Skin of body (tissue), 2 donors: ENCODE measurements around the gene GADD45G. TPM values are rescaled to one million over a fixed set of nuclear protein-coding genes. Genes with fewer than 3 reads are reported as not detected.

Experiments
- DNase-seq: peaks from one replicate; lab custom pipeline; 2025; lab: John Stamatoyannopoulos, UW
- total RNA-seq: library from RNA; depleted of rRNA; stranded (reverse); fragments of >200 nt; gene quantifications from one replicate; pipeline ENCODE4 v1.2.3, GENCODE V29; 2014

The GADD45G gene
- total RNA-seq, 1 donor from 2014 or later: 8.3 TPM

DNA sequence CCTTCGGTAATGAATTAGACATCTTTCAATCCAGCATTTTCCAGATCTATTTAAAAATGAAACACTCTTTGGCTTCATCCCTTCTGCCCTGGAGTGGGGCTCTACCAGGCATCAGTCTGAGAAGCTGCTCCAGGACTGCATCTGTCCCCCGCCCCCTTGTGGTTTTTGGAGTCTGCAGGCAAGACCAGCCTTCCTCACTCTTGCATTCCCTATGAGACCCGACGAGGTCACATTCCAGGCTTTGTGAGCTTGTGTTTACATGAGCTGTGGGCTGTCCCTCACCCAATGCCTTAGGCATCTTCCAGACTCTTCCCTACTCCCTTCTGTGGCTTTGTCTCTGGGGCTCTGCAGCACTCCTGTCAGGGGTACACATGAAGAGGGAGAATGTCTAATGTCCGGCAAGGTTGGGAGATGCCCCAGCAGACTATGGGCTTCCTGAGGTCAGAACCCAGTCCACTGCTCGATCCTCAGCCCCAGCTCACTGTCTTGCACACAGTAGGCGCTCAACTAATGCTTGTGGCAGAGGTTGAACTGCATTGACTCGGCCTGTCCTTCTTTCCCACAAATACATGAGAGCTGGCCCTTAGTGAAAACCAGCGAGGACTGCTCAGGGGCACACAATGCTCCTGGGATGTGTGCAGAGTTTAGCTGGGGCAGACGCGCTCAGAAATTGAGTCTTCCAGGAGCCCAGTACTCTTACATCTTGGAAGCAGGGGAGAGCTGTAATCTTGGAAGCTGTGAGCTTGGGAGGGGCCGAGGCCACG, 11.7 kb upstream of the GADD45G start:
- no peak for DNase-seq

DNA sequence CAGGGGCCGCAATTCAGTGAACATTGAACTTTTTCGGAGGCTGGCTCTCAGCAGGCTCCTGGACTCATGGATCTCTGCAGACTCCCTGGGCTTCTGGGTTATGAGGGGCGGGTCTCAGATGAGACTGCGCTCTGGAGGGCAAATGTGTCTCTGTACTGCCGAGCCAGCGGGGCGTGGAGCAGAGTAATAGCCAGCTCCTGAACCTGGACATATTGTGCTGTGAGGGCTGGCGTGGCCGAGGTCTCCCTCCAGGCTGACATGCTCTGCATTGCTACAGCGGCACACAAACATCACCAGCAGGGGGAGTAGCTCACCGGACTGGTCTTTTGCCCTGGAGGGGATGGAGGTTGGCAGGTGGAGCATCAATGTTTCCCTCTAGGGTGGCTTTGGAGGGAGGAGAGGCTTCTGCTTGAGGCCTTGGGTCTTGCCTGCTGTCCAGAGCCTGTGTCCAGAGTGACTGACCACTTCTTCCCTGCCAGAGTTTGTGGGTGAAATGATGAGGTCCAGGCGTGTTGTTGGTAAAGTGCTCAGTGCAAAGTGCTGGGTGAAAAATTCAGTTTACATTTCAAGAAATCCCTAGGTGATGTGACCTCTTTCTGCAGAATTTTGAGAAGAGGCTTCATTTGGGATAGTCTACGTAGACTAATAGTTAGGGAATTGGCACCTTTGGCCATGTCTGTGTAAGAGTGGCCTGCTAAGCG, 10.9 kb upstream of the GADD45G start:
- DNase-seq: no peak

DNA sequence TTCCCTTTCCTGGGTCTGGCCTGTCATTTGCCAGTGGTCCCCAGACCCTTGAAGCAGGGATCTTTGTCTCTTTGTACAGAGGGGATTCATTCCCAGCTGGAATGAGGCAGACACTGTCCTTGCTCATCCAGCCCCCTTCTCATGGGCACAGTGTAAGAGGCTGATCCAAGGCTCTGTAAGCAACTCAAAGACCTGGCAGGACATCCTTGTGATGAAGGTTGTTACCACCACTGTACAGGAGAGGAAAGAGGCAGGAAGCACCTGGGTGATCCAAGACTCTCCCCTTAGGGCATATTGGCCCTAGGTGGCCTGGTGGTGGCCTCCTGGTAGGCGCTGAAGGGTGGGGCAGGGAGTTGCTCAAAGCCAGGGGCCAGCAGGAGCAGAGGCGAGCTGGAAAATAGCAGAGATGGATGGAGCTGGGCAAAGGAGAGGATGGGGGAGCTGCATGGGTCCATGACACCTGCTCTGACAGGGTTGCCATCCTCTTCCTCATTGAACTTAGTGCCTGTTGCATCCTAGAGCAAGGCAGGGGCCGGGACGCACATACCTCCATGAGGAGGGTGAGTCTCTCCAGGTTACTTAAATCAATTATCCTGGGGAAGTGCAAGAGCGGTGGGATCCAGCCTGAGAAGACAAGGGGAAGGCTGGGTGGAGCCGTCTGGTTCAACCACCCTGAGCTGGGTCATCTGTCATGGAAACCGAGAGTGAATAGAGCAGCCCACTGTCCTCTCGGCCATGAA, 9.8 kb upstream of the GADD45G start:
- DNase-seq: no peak

GRCh38 chr9:89595646-89596045, 9.2 kb upstream of the GADD45G start:
- no peak for DNase-seq

DNA sequence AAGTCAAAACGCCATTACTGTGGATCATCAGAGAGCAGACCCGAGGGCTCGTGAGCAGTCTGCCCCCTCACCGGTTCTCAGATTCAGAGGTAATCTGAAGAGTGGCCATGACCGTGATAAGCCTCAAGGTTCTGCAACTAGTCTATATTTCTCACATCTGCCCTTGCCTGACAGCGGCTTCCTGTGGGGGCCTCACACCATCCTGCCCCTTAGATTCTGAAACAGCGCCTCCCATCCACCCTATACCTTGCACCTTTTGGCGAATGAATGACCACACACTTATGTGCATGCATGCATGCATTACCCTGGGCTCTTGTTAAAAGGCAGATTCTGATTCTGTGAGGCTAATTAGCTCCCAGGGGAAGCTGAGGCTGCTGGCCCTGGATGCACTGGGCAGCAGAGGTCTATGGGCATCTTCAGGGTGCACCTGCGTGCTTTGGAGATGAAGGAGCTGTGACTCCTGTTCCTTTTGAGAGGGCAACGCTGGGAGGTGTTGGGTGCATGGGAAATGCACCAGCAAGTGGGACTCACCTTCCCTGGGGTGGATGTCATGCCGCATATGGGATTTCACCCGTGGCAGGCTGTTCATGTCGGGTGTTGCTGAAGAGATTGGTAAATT, 7.8 kb upstream of the GADD45G start:
- no peak for DNase-seq

- DNase-seq: peak; percentile 44
These were observed 7.0 kb upstream of the GADD45G start for GRCh38 chr9:89597711-89598362.

GRCh38 chr9:89598363-89598713, 6.5 kb upstream of the GADD45G start:
- no peak for DNase-seq

- no peak for DNase-seq
These were observed 5.9 kb upstream of the GADD45G start for GRCh38 chr9:89598926-89599325.

GRCh38 chr9:89600831-89601230, 4.0 kb upstream of the GADD45G start:
- no peak for DNase-seq

- DNase-seq: no peak
These were observed 3.5 kb upstream of the GADD45G start for GRCh38 chr9:89601306-89601705.

DNA sequence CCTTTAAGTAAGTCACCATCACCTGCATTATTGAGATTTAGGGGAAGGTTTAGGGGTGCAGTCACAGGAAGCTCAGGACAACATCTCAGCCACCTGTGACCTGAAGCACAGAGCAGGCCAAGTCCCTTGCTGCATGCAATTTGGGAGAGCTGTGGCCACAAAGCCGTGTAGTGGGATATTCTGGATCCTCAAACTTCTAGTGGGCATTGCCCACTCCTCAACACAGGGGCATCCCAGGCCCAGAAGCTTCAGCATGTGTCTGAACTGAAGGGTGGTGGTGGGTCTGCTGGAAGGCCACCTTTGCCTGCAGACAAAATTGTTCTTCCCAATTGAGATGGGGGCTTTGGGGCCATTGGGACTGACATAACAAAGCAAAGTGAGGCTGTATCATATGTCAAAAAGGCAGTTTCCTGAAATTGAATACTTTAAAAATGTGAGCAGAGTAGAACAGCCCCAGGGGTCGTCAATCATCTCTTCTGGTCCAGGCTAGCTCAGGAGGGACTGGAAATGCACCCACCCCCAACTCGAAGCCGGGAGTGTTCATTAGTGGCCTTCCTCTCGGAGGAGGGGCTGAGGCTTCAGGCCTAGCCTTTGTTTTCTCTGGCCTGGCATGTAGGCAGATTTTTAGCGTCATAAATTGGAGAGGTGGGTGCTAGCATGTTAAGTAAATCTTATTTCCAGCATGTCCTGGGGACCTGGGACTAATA, 2.8 kb upstream of the GADD45G start:
- DNase-seq: no peak

- peak; percentile 79 for DNase-seq
These were observed 1.6 kb upstream of the GADD45G start for GRCh38 chr9:89602978-89603766.

- DNase-seq: peak; percentile 33
These were observed 796 bp upstream of the GADD45G start for GRCh38 chr9:89603767-89604665.

GRCh38 chr9:89605465-89606048, 745 bp downstream of the GADD45G start:
- no peak for DNase-seq

DNA sequence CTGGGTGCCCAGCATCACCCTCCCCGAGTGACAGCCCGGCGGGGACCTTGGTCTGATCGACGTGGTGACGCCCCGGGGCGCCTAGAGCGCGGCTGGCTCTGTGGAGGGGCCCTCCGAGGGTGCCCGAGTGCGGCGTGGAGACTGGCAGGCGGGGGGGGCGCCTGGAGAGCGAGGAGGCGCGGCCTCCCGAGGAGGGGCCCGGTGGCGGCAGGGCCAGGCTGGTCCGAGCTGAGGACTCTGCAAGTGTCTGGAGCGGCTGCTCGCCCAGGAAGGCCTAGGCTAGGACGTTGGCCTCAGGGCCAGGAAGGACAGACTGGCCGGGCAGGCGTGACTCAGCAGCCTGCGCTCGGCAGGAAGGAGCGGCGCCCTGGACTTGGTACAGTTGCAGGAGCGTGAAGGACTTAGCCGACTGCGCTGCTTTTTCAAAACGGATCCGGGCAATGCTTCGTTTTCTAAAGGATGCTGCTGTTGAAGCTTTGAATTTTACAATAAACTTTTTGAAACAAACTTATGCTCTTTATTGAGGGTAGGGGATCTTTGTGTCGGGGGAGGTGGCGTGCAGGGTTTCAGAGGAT, 1.3 kb downstream of the GADD45G start:
- peak; percentile 22 for DNase-seq

DNA sequence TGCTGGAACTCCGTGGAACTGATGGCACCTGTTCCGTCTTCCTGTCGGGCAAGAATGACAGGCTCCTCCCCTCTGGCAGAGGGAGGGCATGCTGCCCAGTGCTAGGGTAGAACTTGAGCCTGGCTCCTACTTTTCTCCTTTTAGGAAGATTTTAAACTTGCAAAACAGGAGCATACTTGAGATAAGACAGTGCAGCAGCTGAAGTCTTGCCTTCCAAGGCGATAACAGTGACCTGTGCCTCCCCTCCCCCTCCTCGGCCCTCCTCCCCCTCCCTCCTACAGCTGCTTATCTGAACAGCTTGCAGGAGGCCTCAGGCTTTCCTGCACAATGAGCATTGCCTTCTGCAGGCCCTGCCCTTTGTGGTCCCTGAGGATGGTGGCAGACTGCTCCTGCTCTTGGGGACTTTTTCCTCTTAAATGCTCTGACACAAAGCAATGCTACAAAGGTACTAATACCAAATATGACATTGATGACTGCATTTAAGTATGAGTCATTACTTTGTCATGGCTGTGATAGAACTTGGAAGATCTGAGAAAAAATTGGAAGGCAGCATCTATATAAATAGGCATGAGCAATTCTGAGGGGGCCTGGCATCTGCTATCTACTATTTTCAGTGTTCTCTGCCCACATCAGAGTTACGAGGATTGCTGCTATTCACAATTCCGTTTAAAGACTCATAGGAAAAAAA, 2.0 kb downstream of the GADD45G start:
- no peak for DNase-seq

GRCh38 chr9:89608641-89609335, 4.0 kb downstream of the GADD45G start:
- DNase-seq: no peak
